C4-2B (cell line): Measurements from ENCODE around the gene LYPLA2.
"Not testable (repeated sequence)": the region's sequence is repeated elsewhere in the genome, so short reads cannot be mapped to it uniquely, and the experiment has no call there.

Experiments
- H3K27ac ChIP-seq: fragments of 450-650 bp; 2 replicates; pipeline ENCODE4 v1.5.1; 2017
- CTCF ChIP-seq: fragments of 450-650 bp; conservative IDR thresholded peaks from 2 replicates; pipeline ENCODE4 v1.5.1; 2017; ENCODE audit warnings: mild to moderate bottlenecking
- ZFX ChIP-seq: fragments of 450-650 bp; IDR thresholded peaks from 2 replicates; pipeline ENCODE4 v1.6.1; 2017

LYPLA2 gene

GRCh38 chr1:23798662-23799142 lies 7.8 kb downstream of the LYPLA2 start:
- TF ChIP-seq CTCF (no peak), ZFX (no peak)
- peak overlapping the region; percentile 96 for H3K27ac ChIP-seq

- peak overlapping the region; percentile 96 for H3K27ac ChIP-seq
- TF ChIP-seq ZFX: no peak
- TF ChIP-seq CTCF: no peak
Measured at GRCh38 chr1:23799255-23799569, 8.3 kb downstream of the LYPLA2 start.

- TF ChIP-seq CTCF (no peak), ZFX (no peak)
- H3K27ac ChIP-seq: peak overlapping the region; percentile 96
Measured at GRCh38 chr1:23799570-23800399, 8.8 kb downstream of the LYPLA2 start.

- peak within 1 kb of the TSS; percentile 96 for H3K27ac ChIP-seq
- TF ChIP-seq ZFX (no peak), CTCF (no peak)
Measured at GRCh38 chr1:23800400-23801337, 9.7 kb downstream of the LYPLA2 start, which contains the start of gene GALE. GALE (minus strand) TSS chr1:23800754; CDS start chr1:23799007, 1,747 bp downstream.

- peak overlapping the region; percentile 96 for H3K27ac ChIP-seq
Measured at GRCh38 chr1:23801338-23801748, 10.4 kb downstream of the LYPLA2 start.

GRCh38 chr1:23801876-23802275 lies 10.9 kb downstream of the LYPLA2 start:
- no peak for TF ChIP-seq ZFX
- no peak for TF ChIP-seq CTCF
- H3K27ac ChIP-seq: peak overlapping the region; percentile 96

More at GRCh38 chr1:23801338-23801748, 10.4 kb downstream of the LYPLA2 start:
- TF ChIP-seq ZFX (no peak), CTCF (no peak)

- not testable (repeated sequence) for H3K27ac ChIP-seq
Measured at GRCh38 chr1:23802809-23803342, 11.9 kb downstream of the LYPLA2 start.
